IPS-11a (cell line): ENCODE measurements around the gene ASB15.

Experiments
- H3K4me3 ChIP-seq: one replicate; pipeline ENCODE4 v1.5.1; 2013; ENCODE audit warnings: low read depth, low read length, control low read depth

The ASB15 gene

DNA sequence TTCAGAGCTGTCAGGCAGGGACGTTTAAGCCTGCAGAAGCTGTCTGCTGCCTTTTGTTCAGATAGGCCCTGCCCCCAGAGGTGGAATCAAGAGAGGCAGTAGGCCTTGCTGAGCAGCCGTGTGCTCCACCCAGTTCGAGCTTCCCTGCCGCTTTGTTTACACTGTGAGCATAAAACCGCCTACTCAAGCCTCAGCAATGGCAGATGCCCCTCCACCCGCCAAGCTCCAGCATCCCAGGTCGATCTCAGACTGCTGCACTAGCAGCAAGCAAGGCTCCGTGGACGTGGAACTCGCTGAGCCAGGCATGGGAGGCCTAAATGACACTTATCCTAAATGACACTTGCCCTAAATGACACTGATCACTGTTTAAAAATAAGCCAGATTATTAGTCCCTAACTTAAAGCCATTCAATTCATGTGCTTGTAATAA lies 6.8 kb upstream of the ASB15 start:
- H3K4me3 ChIP-seq, result no peak overlapping the region

- H3K4me3 ChIP-seq, result no peak overlapping the region
Observed at GRCh38 chr7:123598657-123599056, 3.0 kb upstream of the ASB15 start.

DNA sequence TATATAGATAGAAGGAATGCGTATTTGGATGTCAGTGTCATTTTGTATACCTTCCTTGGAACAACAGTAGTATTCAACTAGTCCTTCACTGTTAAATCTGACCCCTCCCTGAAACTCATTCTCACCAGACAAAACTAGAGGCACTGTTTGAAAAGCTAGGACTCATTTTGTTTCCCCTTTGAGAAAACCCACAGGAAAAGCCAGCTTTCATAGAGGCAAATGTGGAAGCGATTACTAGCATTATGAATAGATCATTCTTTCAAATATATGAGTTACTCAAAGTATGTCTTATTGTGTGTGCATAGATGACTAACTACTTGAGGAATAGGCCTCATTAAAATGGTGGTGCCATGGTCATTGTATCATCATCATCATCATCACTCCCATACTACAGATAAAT lies 1.9 kb upstream of the ASB15 start:
- no peak overlapping the region for H3K4me3 ChIP-seq

- H3K4me3 ChIP-seq, result no peak overlapping the region
Observed at GRCh38 chr7:123600876-123601275, 745 bp upstream of the ASB15 start.

DNA sequence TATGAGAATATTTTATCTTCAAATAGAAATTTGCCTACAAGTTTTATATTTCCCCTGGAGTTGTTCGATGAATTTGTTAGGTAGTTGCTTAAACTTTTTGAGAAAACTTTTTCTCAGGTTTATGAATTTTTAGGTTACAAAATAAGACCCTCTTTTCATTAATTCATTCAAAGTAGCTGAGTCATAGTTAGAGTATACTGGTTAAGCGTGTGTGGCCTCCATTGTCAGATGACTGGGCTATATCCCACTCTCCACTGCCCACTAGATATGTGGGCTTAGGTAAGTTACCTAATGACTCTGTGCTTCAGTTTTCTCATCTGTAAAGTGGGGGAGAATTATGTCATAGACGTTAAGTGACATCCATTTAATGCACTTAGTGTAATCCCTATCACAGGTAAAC lies 1.0 kb downstream of the ASB15 start:
- no peak overlapping the region for H3K4me3 ChIP-seq

- no peak overlapping the region for H3K4me3 ChIP-seq
Observed at GRCh38 chr7:123604739-123605138, 3.1 kb downstream of the ASB15 start.

- no peak overlapping the region for H3K4me3 ChIP-seq
Observed at GRCh38 chr7:123607423-123607975, 5.9 kb downstream of the ASB15 start.

- no peak overlapping the region for H3K4me3 ChIP-seq
Observed at GRCh38 chr7:123608991-123609882, 7.6 kb downstream of the ASB15 start.

DNA sequence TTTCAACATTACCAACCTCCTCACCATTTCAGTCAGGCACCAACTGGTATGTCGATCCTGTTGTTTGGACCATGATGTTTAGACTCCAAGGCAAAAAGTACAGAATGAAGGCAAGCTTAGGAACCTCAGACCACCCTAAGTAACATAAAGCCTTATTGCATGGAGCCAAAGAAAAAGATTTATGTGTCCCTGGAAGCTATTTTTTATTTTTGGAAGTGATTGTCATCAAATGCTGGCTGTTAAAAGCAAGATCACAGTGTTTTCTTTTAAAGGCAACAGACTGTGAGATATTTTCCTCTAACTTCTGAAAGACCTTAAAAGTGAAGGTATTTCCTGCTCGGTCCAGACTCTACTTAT lies 8.2 kb downstream of the ASB15 start:
- H3K4me3 ChIP-seq, result no peak overlapping the region

- no peak overlapping the region for H3K4me3 ChIP-seq
Observed at GRCh38 chr7:123612024-123612423, 10.4 kb downstream of the ASB15 start.

- no peak overlapping the region for H3K4me3 ChIP-seq
Observed at GRCh38 chr7:123615344-123615743, 13.7 kb downstream of the ASB15 start.

DNA sequence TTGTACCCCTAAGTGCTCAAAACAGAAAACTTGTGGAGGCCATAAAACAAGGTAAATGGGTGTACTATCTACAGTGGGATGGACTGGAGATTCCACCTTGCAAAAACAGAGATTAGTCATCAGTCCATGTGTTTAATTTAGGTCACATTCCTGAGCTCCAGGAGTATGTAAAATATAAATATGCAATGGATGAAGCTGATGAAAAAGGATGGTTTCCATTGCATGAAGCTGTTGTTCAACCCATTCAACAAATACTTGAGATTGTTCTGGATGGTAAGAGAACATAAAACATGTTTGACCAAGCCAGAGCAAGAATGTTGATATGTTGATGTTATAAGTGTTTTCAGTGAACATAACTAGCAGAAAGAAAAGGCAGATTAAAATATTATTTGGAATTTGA lies 14.6 kb downstream of the ASB15 start:
- H3K4me3 ChIP-seq, result no peak overlapping the region

GRCh38 chr7:123621707-123622106 lies 20.1 kb downstream of the ASB15 start:
- no peak overlapping the region for H3K4me3 ChIP-seq

DNA sequence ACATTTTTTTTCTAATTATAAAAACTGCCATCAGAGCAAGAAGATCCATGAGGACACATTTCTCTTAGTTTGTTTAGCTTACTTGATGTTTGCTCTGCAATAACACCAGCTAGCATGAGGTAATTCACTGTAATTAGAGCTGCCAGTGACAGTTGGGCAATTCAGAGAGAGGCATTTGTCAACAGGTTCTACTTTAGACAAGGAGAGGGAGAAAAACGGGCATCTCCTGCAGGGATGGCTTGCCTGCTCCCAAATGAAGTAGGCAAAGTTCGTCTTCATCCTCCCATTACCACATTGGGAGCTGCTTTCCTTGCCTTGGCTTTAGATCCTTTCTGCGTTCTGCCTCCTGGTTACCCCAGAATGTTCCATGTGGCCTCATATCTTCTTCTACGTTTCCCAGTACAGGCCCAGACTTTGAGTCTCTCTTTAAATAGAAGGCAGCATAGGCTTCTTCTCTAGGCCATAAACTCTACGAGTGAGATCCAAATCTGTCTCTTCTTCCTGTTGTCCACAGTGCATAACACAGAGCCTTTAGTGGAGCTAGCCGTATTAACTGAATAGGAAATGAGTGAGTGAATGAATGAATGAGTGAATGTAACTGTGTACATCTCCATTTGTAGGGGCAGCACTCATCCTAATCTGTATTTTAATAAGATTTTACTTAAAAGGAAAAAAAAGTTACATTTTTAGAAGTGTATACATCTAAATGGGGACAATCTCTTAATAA lies 21.2 kb downstream of the ASB15 start:
- H3K4me3 ChIP-seq, result no peak overlapping the region

GRCh38 chr7:123624527-123625183 lies 23.0 kb downstream of the ASB15 start:
- no peak overlapping the region for H3K4me3 ChIP-seq

DNA sequence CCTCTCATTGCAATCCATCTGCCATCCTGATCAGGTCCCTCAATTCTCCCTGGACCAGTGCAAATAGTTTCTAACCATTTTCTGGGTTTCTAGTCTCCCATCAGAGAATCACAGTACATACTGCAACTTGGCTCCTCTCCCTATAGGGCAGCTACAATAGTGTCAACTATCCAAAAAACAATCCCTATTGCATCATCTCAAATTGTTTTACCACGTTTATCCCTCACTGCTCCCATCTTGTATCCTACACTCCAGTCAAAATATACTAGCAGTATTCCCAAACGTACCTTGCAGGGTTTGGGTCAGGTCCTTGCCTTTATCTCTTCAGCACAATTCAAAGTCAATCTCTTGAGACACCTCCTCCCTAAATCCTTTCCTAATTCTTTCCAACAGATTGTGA lies 23.6 kb downstream of the ASB15 start:
- H3K4me3 ChIP-seq, result no peak overlapping the region

- H3K4me3 ChIP-seq, result no peak overlapping the region
Observed at GRCh38 chr7:123627851-123628250, 26.2 kb downstream of the ASB15 start.

DNA sequence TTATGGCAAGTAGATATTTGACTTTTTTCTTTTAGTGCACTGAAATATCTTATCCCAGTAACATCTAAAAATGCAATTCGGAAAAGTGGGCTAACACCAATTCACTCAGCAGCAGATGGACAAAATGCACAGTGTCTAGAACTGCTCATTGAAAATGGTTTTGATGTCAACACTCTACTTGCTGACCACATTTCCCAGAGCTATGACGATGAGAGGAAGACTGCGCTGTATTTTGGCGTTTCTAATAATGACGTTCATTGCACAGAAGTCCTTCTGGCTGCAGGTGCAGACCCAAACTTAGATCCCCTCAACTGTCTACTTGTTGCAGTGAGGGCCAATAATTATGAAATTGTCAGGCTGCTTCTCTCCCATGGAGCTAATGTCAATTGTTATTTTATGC lies 27.2 kb downstream of the ASB15 start:
- H3K4me3 ChIP-seq, result no peak overlapping the region

GRCh38 chr7:123629281-123629680 lies 27.7 kb downstream of the ASB15 start:
- H3K4me3 ChIP-seq, result no peak overlapping the region

DNA sequence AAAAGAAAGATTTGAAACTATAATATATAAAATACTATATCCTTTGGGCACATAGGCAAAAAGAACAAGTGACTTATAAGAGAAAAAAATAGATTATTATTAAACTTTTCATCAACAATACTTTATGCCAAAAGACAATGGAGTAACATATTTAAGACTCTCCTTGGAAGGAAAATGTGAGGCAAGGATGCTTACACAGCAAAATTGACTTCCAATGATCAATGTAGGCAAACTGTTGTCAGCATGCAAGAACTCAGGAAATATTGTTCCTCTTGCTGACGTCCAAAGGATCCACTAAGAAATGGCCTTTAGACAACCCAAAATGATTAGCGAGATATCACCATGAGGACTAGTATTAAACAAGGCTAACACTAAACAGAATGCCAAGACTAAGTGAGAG lies 31.2 kb downstream of the ASB15 start:
- no peak overlapping the region for H3K4me3 ChIP-seq

DNA sequence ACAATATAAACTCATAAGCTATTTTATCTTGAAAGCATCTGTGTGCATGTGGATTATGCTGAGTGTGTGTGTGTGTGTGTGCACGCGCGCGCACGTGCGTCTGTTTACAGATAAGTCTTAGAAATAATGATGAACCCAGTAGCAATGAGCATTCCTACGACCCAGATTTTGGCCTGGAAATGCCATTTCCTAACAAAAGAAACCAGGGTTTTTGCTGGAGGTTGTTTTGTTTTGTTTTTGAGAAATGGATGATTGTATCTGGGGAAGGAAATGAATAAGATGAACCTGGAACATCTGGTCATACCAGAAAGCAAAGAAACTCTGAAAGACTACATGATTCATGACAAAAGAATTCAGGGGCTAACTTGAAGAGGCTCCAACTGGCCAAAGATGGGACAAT lies 31.9 kb downstream of the ASB15 start:
- H3K4me3 ChIP-seq, result no peak overlapping the region
